SKM-1 (cell line): ENCODE results near the gene IGFN1.
A peak's percentile ranks its signal among the peaks of the same experiment; 100 is the strongest.

Source experiments
- DNase-seq: peaks from one replicate; lab custom pipeline; 2025; ENCODE audit not compliant: unreplicated experiment; lab: John Stamatoyannopoulos, UW

Gene IGFN1

DNA sequence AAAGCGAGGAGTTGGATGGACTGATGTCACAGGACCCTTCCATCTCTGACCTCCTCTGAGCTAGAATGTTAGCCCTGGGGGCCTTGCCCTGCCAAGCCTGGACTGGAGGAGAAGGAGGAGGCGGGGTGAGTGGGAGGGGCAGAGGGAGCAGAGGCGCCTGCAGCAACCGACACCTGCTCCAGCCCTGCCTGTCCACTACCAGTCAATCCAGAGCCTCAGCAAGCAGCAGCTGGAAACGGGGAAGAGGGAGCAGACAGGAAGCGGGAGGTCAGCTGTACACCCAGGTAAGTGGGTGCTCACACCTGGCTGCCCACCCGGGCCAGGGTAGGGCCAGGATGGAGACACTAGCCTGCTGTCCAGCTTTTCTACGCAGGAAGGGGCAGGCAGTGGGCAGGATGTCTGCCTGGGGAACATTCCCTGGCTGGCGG lies at the start of gene IGFN1:
TSS of gene IGFN1 (plus strand) at position 201 of the 428 bp plus-strand sequence. CDS start 2,470 bp downstream, outside the sequence.
- DNase-seq, result no peak

- no peak for DNase-seq
These were observed 49.7 kb upstream of the IGFN1 start for GRCh38 chr1:201140941-201141260.

GRCh38 chr1:201141418-201141817 lies 49.2 kb upstream of the IGFN1 start:
- DNase-seq, result no peak

DNA sequence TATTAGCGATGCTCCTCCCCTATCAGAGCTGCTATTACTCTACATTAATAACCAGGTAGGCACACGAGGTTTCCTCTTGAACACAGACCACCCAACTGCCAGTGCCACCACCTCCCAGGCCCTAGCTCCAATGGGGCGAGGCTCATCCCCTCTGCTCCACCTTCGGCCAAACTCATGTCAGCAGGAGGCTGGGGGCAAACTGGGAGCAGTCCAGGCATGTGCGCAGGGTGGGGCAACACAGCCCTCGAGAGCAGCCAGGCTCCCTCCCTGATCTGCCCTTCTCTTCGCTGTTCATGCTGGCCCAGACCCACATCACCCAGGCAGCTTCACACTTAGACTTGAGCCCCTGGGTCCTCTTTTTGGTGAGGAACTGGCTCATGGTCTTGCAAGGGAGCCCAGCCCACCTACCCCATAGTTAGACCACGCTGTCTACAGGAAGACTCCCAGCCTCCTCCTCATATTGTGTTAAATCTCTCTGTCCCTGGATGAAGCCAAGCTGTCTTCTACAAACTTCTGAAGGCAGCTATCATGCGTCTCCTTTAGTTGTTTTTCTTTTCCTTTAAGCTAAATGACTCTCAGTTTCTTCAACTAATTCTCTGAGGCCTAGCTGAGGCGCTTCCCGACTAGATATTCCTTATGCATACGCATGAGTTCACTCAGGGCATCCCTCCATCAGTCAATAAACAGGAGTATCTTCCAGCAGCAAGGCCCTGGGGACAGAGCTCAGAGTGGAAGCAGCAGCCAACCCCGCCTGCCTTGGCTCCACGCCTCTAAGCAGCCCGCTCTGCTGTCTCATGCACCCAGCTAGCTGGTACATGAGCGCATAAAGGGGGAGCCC lies 48.4 kb upstream of the IGFN1 start:
- DNase-seq, result no peak

DNA sequence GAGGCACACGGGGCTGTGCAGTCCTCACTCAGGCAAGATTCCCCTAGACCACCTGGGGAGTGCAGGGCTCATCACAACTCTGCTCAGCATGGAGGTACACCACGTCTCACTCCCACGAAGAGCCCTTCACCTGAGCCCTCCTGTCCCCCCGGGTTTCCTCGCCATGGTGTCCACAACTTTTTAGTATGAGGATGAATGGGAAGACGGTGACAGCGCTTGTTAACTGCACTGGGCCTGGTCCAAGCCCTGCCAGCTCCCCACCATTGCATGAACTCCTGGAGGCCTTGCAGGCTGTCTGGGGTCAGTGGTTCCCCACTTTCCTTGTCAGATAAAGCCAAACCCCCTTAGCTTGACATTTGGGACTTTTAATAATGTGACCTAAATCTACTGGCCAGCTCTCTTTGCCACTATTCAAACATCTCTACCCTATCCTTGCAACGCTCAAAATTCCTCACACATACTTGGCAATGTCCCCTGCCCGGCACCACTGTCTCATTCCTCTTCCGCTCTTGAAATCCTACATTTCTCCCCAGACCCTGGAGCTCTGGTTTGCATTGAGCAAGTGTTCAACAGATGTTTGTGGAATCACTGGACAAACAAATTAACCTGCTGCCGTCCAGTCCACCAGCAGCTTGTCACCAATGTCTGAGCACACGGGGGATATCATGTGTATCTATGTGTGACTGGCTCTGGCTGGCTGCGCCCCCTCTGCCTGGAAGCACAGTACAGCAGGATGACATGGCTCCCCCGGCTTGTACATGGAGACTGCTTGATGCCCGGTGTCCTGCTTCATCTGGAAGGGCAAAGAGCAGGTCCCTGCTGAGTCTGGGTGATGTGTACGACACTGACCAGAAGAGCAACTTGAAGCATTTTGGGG lies 47.5 kb upstream of the IGFN1 start:
- DNase-seq, result no peak

GRCh38 chr1:201143726-201144635 lies 46.6 kb upstream of the IGFN1 start:
- no peak for DNase-seq

GRCh38 chr1:201144701-201145100 lies 45.9 kb upstream of the IGFN1 start:
- no peak for DNase-seq

DNA sequence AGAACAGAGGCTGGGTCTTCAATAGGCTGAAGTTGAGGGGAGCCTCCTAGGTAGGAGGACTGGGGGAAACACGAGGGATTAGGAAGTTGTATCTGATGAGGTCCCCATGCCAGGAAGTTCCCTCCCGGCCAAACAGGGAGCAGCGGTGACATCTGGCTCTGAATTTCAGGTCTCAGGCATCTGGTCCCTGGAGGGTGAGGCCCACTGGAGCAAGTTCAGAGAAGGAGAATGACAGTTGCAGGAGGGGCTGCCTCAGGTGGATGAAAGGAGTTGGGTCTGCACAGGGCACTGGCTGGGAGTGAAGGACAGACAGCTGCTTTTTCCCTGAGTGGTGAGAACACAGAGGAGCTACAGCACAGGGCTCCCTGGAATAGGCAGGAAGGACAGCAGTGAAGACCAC lies 45.5 kb upstream of the IGFN1 start:
- DNase-seq, result no peak

- DNase-seq, result no peak
These were observed 44.8 kb upstream of the IGFN1 start for GRCh38 chr1:201145816-201146215.

- no peak for DNase-seq
These were observed 43.8 kb upstream of the IGFN1 start for GRCh38 chr1:201146626-201147390.

DNA sequence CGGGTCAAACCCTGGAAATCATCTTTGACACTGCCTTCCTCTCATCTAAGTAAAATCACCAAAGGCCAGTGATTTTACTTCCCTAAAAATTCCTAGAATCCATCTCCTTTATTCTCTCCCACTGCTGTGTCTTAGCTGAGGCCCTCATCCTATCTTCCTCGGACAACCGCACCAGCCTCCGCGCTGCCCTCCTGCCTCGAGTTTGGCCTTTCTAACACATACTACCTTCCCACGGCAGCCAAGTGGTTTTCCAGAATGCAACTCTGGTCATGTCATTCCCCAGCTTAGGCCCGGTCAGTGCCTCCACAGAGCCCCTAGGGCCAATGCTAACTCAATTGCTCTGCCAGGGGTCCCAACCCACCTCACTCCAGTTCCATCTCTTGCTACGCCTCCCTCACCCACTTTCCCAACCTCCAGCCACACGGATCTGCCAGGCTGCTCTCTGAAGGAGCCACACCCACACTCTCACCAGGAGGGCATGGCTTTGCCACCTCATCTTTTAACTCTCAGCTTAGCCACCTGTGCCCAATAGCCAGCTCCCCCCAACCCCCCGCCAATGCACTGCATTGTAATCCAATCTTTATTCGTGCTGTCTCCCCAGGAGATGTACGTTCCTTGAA lies 43.1 kb upstream of the IGFN1 start:
- no peak for DNase-seq

GRCh38 chr1:201149400-201149799 lies 41.2 kb upstream of the IGFN1 start:
- DNase-seq, result peak; percentile 30

DNA sequence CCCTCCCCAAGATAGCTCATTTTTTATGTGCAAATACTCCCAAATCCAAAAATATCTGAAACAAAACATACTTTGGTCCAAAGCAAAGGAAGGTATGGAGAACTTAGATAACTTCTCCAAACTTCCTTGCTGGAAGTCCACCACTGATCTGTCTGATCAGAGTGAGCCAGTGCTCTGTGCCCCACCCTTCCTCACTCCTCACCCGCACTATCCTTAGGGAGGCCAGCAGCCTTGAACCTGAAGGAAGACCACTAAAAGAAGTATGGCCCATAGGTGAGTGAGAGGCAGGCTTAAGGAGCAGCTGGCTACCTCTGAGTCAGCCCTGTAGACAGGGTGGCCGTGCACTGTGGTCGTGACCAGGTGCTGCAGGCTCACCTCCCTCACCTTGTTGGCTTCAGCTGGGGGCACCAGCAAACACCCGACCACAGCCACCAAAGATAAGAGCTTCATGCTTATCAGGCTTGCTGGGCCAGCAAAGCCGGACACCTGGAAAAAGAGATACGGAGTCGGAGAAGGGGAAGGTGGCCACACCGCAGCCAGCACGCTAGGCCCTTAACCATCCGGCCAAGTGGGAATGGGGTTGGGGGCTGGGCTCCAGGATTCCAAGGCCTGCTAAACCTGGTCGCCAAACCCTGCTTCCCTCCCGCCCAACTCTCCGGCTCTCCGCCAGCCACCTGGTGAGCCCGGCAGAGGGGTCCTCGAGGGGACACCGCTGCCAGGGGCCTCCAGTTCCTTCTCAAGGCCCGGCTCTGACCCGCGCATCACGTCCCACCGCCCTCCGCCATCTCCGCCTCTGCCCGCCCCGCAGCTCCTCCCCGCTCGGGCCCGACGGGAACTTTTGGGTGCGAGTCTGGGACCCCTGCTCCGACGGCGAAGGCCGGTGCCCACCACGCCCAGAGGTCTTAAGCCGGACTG lies 36.9 kb upstream of the IGFN1 start:
- peak; percentile 87 for DNase-seq

DNA sequence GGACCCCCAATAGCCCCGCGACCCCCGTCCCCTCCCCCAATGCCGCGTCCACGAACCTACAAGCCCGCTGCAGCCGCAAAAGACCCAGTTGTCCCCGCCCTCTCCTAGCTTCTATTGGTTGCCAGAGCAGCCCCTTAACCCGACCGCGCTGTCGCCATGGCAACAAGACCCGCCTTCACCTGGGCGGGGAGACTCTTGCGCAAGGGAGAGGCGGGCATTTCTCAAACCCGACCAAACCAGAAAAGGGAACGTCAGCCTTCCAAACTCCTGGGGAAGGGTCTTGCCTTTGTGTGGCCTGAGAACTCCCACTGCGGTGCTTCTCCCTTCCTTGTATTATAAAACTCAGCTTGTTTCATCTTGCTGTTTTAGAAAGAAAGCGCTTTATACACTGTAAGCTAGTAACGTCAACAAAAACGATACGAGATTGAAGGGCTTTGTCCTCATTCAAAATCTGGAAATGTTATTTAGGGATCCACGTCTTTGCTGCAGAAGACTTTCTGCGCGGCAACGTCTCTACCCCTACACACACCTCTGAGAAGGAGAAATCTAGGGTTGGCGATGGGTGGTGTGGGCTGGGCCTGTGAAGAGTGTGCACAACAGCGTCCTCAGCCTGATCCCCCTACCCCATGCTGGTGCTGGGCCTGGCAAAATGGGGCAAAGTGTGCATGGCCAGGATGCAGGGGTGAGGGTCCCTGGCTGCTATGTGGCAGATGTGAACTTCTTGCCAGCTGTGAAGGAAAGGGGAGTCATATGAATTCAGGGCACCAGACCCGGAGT lies 36.0 kb upstream of the IGFN1 start, which contains the start of gene TMEM9:
TSS of gene TMEM9 (minus strand) at position 86 of the 777 bp plus-strand sequence. CDS start 551 bp downstream, outside the sequence.
- peak; percentile 94 for DNase-seq

GRCh38 chr1:201155354-201155753 lies 35.3 kb upstream of the IGFN1 start:
- DNase-seq, result no peak

DNA sequence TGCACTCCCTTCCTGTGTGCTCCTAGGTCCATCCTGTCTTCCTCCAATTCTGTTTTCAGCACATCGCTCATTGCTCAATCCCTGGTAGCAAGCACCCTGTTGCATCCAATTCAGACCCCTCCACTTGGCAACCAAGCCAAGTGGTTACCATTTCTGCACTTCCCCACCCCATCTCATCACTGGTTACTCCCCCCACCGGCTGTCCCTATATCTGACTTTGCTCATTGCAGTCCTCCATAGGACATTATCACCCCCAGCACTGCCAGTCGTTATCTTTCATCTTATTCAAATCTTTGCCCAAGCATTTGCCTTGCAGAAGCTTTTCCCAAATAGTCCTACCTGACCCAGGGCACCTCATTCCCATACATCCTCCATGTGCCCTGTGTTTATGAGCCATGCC lies 34.3 kb upstream of the IGFN1 start:
- no peak for DNase-seq

DNA sequence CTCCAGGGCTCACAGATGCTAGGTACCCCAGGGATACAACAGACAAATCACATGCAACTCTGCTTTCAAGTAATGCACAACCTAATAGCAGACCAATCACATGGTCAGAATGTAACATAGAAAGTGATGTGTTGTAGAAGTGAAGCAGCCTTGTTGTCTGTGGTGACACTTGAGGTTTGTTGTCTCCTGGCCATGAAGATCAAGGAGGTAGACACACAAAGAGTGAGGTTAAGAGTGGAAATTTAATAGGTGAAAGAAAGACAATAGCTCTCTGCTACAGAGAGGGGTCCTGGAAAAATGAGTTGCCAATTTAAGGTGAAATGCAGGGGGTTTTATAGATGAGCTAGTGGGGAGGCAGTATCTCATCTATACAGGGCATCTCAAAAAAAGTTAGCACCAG lies 33.8 kb upstream of the IGFN1 start:
- no peak for DNase-seq

- no peak for DNase-seq
These were observed 32.7 kb upstream of the IGFN1 start for GRCh38 chr1:201157949-201158348.
